K562 (cell line): ENCODE results near the gene HLA-DRB5.

Experiments
- ATF6 ChIP-seq: sonication (generic); formaldehyde crosslinking; IDR thresholded peaks from 2 replicates; pipeline ENCODE4 v1.4.0; 2020; ENCODE audit warnings: mild to moderate bottlenecking, missing genetic modification reagents
- CTCF ChIP-seq, 3 experiments: IDR thresholded peaks in 2 of 3; conservative IDR thresholded peaks in 1 of 3; 2 replicates each; pipeline ENCODE4 v1.5.1; 2011 to 2012; ENCODE audit warnings: low read length in 3 of 3, mild to moderate bottlenecking in 3 of 3, control low read depth in 2 of 3, improper control_type of control experiment in 1 of 3, inconsistent platforms in 1 of 3, low read depth in 1 of 3, mixed read lengths in 1 of 3, moderate library complexity in 1 of 3; ENCODE audit not compliant: insufficient read depth in 2 of 3
- ESRRB ChIP-seq: fragments of 250-450 bp; sonication (Bioruptor Pico); IDR thresholded peaks from 2 replicates; pipeline ENCODE4 v1.5.0; 2020; ENCODE audit warnings: mild to moderate bottlenecking, moderate library complexity, borderline replicate concordance
- FOXM1 ChIP-seq, 2 experiments: fragments of 450-650 bp in 1 of 2; sonication (generic) in 1 of 2; formaldehyde crosslinking in 1 of 2; IDR thresholded peaks; 2 replicates each; pipeline versions ENCODE4 v1.6.1 to v1.9.0; 2017 to 2022; ENCODE audit warnings: low read depth in 2 of 2, mild to moderate bottlenecking in 2 of 2, missing genetic modification reagents in 1 of 2, moderate library complexity in 1 of 2
- MXD1 ChIP-seq: fragments of 250-450 bp; sonication (Bioruptor Pico); IDR thresholded peaks from 2 replicates; pipeline ENCODE4 v1.8.0; 2021; ENCODE audit warnings: borderline replicate concordance, mild to moderate bottlenecking, moderate library complexity; ENCODE audit not compliant: poor library complexity, severe bottlenecking
- SIN3A ChIP-seq, 2 experiments: fragments of 150-350 bp in 1 of 2; IDR thresholded peaks; 2 replicates each; pipeline ENCODE4 v1.6.1; 2011 to 2016; ENCODE audit warnings: borderline replicate concordance in 2 of 2, low read depth in 2 of 2, low read length in 2 of 2, mild to moderate bottlenecking in 2 of 2, moderate library complexity in 2 of 2; ENCODE audit not compliant: control insufficient read depth in 1 of 2
- SNRNP70 ChIP-seq: fragments of 200-400 bp; formaldehyde crosslinking; optimal IDR thresholded peaks from 2 replicates; pipeline ENCODE3; 2017; ENCODE audit warnings: low read depth, low read length
- ZNF384 ChIP-seq: IDR thresholded peaks from 2 replicates; pipeline ENCODE4 v1.6.1; 2012; ENCODE audit warnings: low read depth, low read length, improper control_type of control experiment
- ZNF589 ChIP-seq: fragments of 200-800 bp; sonication (Bioruptor generic); IDR thresholded peaks from 2 replicates; pipeline ENCODE4 v1.6.1; 2016; ENCODE audit warnings: low read depth, missing genetic modification characterization, missing compliant biosample characterization

GRCh38 chr6:32472781-32473375 lies 57.2 kb downstream of the HLA-DRB5 start:
- TF ChIP-seq ESRRB (CRISPR knock-in tag) (no peak), SIN3A (IDR thresholded peaks at IDR 0.05; ENCODE audit: borderline replicate concordance in 2 of 2, control insufficient read depth in 1 of 2, low read depth in 2 of 2, low read length in 2 of 2) (no peak), ZNF384 (no peak), ZNF589 (no peak), FOXM1 (IDR thresholded peaks at IDR 0.05; ENCODE audit: low read depth) (no peak), FOXM1 (CRISPR knock-in tag; IDR thresholded peaks at IDR 0.05; ENCODE audit: low read depth) (no peak), MXD1 (CRISPR knock-in tag) (no peak), CTCF (IDR thresholded peaks at IDR 0.05 in 2 of 3, conservative IDR thresholded peaks at IDR 0.05 in 1 of 3; ENCODE audit: insufficient read depth in 2 of 3, low read depth in 1 of 3, low read length in 3 of 3) (no peak), SNRNP70 (no peak), ATF6 (CRISPR knock-in tag) (no peak)
